GM12892 (cell line): ENCODE measurements around the gene PRKAR2B.

ENCODE experiments used
- POLR2A ChIP-seq: IDR thresholded peaks from 2 replicates; pipeline ENCODE4 v1.6.1; 2011; ENCODE audit warnings: low read depth, low read length, control low read depth
- POLR2AphosphoS5 ChIP-seq: IDR thresholded peaks from 2 replicates; pipeline ENCODE4 v1.6.1; 2011; ENCODE audit warnings: low read depth, low read length, control low read depth

- TF ChIP-seq POLR2A (no peak; the same call in 1 of the 2 replicates), POLR2AphosphoS5 (peak; percentile 56)
Measured at GRCh38 chr7:107169120-107170050, 124.9 kb downstream of the PRKAR2B start.
